HepG2 (cell line): ENCODE measurements around the gene MYH7B. TPM values are rescaled to one million over a fixed set of nuclear protein-coding genes. Genes with fewer than 3 reads are reported as not detected.

Experiments used
- AGO1 ChIP-seq: fragments of 200-400 bp; formaldehyde crosslinking; IDR thresholded peaks from 2 replicates; pipeline ENCODE4 v1.6.1; 2017; ENCODE audit warnings: mild to moderate bottlenecking, low read depth, low read length, moderate library complexity; ENCODE audit not compliant: poor library complexity, severe bottlenecking
- AKAP8 ChIP-seq: sonication (generic); formaldehyde crosslinking; IDR thresholded peaks from 2 replicates; pipeline ENCODE4 v1.5.1; 2020; ENCODE audit warnings: mild to moderate bottlenecking, missing genetic modification reagents
- CEBPG ChIP-seq: IDR thresholded peaks from 2 replicates; pipeline ENCODE4 v1.6.1; 2016
- DMAP1 ChIP-seq: IDR thresholded peaks from 2 replicates; pipeline ENCODE4 v1.6.1; 2016
- ETV5 ChIP-seq: IDR thresholded peaks from 2 replicates; pipeline ENCODE4 v1.6.1; 2018; ENCODE audit warnings: missing biosample characterization, missing genetic modification reagents, inconsistent platforms, borderline replicate concordance
- RFXAP ChIP-seq: sonication (generic); formaldehyde crosslinking; IDR thresholded peaks from 2 replicates; pipeline ENCODE4 v1.4.0; 2020; ENCODE audit warnings: missing genetic modification reagents, borderline replicate concordance
- STAG1 ChIP-seq: sonication (generic); formaldehyde crosslinking; IDR thresholded peaks from 2 replicates; pipeline ENCODE4 v1.4.0; 2020; ENCODE audit warnings: missing genetic modification reagents
- ZNF34 ChIP-seq: sonication (generic); formaldehyde crosslinking; IDR thresholded peaks from 2 replicates; pipeline ENCODE4 v1.4.0; 2020; ENCODE audit warnings: mild to moderate bottlenecking, missing genetic modification reagents, borderline replicate concordance
- ZNF598 ChIP-seq: sonication (generic); formaldehyde crosslinking; IDR thresholded peaks from 2 replicates; pipeline ENCODE4 v1.5.1; 2020; ENCODE audit warnings: mild to moderate bottlenecking, missing genetic modification reagents, borderline replicate concordance
- ZNF768 ChIP-seq: sonication (generic); formaldehyde crosslinking; IDR thresholded peaks from 2 replicates; pipeline ENCODE4 v1.4.0; 2020; ENCODE audit warnings: missing genetic modification reagents
- ZSCAN9 ChIP-seq: IDR thresholded peaks from 2 replicates; pipeline ENCODE4 v1.6.1; 2016; ENCODE audit warnings: borderline replicate concordance
- polyA plus RNA-seq, 8 experiments: library from polyadenylated mRNA; depleted of rRNA in 3 of 8; stranded (reverse) in 7 of 8; unstranded in 1 of 8; fragments of >200 nt; fragmentation: Illumina TruSeq in 4 of 8; extraction: Trizol in 4 of 8; gene quantifications; 2 replicates each; pipeline versions ENCODE4 v1.2.1 to v1.2.3, GENCODE V29; 2011 to 2016; ENCODE audit warnings: low read depth in 4 of 8, missing spikeins in 1 of 8, mixed read lengths in 1 of 8; ENCODE audit not compliant: insufficient read depth in 1 of 8
- total RNA-seq, 5 experiments: library from RNA; depleted of rRNA; stranded (reverse); fragments of >200 nt; fragmentation: Illumina TruSeq; extraction: Trizol; gene quantifications; 2 replicates each; pipeline ENCODE4 v1.2.3, GENCODE V29; 2016; ENCODE audit warnings: low read depth in 1 of 5
- TF ChIP-seq, protein P1 (sequence below): sonication (generic); formaldehyde crosslinking; conservative IDR thresholded peaks from 2 replicates; pipeline ENCODE4 v1.8.0; 2022; ENCODE audit warnings: low read depth, missing genetic modification reagents
- TF ChIP-seq, protein P2 (sequence below): IDR thresholded peaks from 2 replicates; pipeline ENCODE4 v1.6.1; 2012; ENCODE audit warnings: inconsistent platforms
- TF ChIP-seq, protein P3 (sequence below): sonication (generic); formaldehyde crosslinking; IDR thresholded peaks from 2 replicates; pipeline ENCODE4 v1.4.0; 2020; ENCODE audit warnings: missing genetic modification reagents, borderline replicate concordance
- TF ChIP-seq, protein P4 (sequence below): sonication (generic); formaldehyde crosslinking; IDR thresholded peaks from 2 replicates; pipeline ENCODE4 v1.9.0; 2021; ENCODE audit warnings: mild to moderate bottlenecking, missing genetic modification reagents
- TF ChIP-seq, protein P5 (sequence below): sonication (generic); formaldehyde crosslinking; IDR thresholded peaks from 2 replicates; pipeline ENCODE4 v1.5.0; 2020; ENCODE audit warnings: missing genetic modification reagents

MYH7B gene
- total and polyA plus RNA-seq, 2 of the 13 experiments (the other 11 are each of a cell fraction or from before 2014, with no cell fraction given), result 0.05 to 0.20 TPM

DNA sequence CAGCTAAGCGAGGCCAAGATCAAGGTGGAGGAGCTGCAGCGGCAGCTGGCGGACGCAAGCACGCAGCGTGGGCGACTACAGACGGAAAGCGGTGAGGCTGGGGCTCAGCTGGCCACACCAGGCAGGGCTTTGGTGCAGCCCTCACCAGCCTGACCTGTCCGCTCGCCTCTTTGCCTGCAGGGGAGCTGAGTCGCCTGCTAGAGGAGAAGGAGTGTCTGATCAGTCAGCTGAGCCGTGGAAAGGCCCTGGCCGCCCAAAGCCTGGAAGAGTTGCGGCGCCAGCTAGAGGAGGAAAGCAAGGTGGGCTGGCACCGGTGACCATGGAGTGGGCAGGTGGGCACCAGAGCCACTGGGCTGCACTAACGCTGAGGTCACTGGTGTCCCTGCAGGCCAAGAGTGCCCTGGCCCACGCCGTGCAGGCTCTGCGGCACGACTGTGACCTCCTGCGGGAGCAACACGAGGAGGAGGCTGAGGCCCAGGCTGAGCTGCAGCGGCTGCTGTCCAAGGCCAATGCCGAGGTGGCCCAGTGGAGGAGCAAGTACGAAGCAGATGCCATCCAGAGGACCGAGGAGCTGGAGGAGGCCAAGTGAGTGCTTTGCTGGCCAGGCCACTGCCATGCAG lies 42.8 kb downstream of the MYH7B start (continued):
- no peak for TF ChIP-seq AGO1
- TF ChIP-seq ZNF768 (CRISPR knock-in tag), result peak; percentile 7; the same call in 1 of the 2 replicates
- TF ChIP-seq ZSCAN9, result no peak
- TF ChIP-seq, protein P1, sequence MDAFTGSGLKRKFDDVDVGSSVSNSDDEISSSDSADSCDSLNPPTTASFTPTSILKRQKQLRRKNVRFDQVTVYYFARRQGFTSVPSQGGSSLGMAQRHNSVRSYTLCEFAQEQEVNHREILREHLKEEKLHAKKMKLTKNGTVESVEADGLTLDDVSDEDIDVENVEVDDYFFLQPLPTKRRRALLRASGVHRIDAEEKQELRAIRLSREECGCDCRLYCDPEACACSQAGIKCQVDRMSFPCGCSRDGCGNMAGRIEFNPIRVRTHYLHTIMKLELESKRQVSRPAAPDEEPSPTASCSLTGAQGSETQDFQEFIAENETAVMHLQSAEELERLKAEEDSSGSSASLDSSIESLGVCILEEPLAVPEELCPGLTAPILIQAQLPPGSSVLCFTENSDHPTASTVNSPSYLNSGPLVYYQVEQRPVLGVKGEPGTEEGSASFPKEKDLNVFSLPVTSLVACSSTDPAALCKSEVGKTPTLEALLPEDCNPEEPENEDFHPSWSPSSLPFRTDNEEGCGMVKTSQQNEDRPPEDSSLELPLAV (CRISPR knock-in tag), result no peak
- TF ChIP-seq RFXAP (CRISPR knock-in tag), result no peak
- no peak for TF ChIP-seq DMAP1 (CRISPR knock-in tag)
- TF ChIP-seq, protein P2, sequence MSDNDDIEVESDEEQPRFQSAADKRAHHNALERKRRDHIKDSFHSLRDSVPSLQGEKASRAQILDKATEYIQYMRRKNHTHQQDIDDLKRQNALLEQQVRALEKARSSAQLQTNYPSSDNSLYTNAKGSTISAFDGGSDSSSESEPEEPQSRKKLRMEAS, result no peak
- TF ChIP-seq, protein P3, sequence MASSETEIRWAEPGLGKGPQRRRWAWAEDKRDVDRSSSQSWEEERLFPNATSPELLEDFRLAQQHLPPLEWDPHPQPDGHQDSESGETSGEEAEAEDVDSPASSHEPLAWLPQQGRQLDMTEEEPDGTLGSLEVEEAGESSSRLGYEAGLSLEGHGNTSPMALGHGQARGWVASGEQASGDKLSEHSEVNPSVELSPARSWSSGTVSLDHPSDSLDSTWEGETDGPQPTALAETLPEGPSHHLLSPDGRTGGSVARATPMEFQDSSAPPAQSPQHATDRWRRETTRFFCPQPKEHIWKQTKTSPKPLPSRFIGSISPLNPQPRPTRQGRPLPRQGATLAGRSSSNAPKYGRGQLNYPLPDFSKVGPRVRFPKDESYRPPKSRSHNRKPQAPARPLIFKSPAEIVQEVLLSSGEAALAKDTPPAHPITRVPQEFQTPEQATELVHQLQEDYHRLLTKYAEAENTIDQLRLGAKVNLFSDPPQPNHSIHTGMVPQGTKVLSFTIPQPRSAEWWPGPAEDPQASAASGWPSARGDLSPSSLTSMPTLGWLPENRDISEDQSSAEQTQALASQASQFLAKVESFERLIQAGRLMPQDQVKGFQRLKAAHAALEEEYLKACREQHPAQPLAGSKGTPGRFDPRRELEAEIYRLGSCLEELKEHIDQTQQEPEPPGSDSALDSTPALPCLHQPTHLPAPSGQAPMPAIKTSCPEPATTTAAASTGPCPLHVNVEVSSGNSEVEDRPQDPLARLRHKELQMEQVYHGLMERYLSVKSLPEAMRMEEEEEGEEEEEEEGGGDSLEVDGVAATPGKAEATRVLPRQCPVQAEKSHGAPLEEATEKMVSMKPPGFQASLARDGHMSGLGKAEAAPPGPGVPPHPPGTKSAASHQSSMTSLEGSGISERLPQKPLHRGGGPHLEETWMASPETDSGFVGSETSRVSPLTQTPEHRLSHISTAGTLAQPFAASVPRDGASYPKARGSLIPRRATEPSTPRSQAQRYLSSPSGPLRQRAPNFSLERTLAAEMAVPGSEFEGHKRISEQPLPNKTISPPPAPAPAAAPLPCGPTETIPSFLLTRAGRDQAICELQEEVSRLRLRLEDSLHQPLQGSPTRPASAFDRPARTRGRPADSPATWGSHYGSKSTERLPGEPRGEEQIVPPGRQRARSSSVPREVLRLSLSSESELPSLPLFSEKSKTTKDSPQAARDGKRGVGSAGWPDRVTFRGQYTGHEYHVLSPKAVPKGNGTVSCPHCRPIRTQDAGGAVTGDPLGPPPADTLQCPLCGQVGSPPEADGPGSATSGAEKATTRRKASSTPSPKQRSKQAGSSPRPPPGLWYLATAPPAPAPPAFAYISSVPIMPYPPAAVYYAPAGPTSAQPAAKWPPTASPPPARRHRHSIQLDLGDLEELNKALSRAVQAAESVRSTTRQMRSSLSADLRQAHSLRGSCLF, result no peak
- no peak for TF ChIP-seq ZNF34 (CRISPR knock-in tag)
- no peak for TF ChIP-seq AKAP8 (CRISPR knock-in tag)
- TF ChIP-seq, protein P4, sequence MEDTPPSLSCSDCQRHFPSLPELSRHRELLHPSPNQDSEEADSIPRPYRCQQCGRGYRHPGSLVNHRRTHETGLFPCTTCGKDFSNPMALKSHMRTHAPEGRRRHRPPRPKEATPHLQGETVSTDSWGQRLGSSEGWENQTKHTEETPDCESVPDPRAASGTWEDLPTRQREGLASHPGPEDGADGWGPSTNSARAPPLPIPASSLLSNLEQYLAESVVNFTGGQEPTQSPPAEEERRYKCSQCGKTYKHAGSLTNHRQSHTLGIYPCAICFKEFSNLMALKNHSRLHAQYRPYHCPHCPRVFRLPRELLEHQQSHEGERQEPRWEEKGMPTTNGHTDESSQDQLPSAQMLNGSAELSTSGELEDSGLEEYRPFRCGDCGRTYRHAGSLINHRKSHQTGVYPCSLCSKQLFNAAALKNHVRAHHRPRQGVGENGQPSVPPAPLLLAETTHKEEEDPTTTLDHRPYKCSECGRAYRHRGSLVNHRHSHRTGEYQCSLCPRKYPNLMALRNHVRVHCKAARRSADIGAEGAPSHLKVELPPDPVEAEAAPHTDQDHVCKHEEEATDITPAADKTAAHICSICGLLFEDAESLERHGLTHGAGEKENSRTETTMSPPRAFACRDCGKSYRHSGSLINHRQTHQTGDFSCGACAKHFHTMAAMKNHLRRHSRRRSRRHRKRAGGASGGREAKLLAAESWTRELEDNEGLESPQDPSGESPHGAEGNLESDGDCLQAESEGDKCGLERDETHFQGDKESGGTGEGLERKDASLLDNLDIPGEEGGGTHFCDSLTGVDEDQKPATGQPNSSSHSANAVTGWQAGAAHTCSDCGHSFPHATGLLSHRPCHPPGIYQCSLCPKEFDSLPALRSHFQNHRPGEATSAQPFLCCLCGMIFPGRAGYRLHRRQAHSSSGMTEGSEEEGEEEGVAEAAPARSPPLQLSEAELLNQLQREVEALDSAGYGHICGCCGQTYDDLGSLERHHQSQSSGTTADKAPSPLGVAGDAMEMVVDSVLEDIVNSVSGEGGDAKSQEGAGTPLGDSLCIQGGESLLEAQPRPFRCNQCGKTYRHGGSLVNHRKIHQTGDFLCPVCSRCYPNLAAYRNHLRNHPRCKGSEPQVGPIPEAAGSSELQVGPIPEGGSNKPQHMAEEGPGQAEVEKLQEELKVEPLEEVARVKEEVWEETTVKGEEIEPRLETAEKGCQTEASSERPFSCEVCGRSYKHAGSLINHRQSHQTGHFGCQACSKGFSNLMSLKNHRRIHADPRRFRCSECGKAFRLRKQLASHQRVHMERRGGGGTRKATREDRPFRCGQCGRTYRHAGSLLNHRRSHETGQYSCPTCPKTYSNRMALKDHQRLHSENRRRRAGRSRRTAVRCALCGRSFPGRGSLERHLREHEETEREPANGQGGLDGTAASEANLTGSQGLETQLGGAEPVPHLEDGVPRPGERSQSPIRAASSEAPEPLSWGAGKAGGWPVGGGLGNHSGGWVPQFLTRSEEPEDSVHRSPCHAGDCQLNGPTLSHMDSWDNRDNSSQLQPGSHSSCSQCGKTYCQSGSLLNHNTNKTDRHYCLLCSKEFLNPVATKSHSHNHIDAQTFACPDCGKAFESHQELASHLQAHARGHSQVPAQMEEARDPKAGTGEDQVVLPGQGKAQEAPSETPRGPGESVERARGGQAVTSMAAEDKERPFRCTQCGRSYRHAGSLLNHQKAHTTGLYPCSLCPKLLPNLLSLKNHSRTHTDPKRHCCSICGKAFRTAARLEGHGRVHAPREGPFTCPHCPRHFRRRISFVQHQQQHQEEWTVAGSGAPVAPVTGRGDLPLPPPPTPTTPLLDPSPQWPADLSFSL, result no peak
- no peak for TF ChIP-seq STAG1
- no peak for TF ChIP-seq ZNF598 (CRISPR knock-in tag)
- TF ChIP-seq CEBPG, result no peak
- TF ChIP-seq ETV5 (CRISPR knock-in tag), result no peak
- TF ChIP-seq, protein P5, sequence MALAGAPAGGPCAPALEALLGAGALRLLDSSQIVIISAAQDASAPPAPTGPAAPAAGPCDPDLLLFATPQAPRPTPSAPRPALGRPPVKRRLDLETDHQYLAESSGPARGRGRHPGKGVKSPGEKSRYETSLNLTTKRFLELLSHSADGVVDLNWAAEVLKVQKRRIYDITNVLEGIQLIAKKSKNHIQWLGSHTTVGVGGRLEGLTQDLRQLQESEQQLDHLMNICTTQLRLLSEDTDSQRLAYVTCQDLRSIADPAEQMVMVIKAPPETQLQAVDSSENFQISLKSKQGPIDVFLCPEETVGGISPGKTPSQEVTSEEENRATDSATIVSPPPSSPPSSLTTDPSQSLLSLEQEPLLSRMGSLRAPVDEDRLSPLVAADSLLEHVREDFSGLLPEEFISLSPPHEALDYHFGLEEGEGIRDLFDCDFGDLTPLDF (CRISPR knock-in tag), result no peak
